DND-41 (cell line): ENCODE measurements around the gene DCAF8L2.

ENCODE experiments used
- EZH2 ChIP-seq: IDR thresholded peaks from 3 replicates; pipeline ENCODE4 v1.6.1; 2012; ENCODE audit warnings: borderline replicate concordance, low read depth, mild to moderate bottlenecking, moderate library complexity, low read length, inconsistent platforms; ENCODE audit not compliant: severe bottlenecking
- TF ChIP-seq, protein P1 (sequence below): IDR thresholded peaks from 2 replicates; pipeline ENCODE4 v1.5.1; 2012; ENCODE audit warnings: borderline replicate concordance, low read length, moderate library complexity, mild to moderate bottlenecking; ENCODE audit not compliant: poor library complexity, severe bottlenecking; ENCODE audit errors: extremely low read depth

DNA sequence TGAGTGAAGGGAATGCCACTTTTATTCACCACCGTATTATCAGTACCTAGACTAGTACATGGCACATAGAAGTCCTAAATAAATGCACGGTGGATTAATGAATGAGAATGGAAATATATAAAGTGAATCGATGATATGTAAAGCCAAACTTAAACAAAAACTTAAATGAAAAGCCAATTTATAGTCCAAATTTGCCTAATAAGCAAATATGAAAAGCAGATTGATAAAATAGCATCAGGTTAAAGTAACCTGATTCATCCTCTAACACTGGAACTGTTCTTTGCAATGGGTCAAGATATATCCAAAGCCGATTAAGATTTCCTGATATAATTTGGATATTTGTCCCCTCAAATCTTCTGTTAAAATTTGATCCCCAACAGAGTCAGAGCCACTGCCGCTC lies 150.8 kb downstream of the DCAF8L2 start:
- TF ChIP-seq, protein P1, sequence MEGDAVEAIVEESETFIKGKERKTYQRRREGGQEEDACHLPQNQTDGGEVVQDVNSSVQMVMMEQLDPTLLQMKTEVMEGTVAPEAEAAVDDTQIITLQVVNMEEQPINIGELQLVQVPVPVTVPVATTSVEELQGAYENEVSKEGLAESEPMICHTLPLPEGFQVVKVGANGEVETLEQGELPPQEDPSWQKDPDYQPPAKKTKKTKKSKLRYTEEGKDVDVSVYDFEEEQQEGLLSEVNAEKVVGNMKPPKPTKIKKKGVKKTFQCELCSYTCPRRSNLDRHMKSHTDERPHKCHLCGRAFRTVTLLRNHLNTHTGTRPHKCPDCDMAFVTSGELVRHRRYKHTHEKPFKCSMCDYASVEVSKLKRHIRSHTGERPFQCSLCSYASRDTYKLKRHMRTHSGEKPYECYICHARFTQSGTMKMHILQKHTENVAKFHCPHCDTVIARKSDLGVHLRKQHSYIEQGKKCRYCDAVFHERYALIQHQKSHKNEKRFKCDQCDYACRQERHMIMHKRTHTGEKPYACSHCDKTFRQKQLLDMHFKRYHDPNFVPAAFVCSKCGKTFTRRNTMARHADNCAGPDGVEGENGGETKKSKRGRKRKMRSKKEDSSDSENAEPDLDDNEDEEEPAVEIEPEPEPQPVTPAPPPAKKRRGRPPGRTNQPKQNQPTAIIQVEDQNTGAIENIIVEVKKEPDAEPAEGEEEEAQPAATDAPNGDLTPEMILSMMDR: no peak
- TF ChIP-seq EZH2: no peak
